IPS-18c (cell line): ENCODE measurements around the gene HMGN1.

Experiments
- H3K4me3 ChIP-seq: 2 replicates; pipeline ENCODE4 v1.7.0; 2013; ENCODE audit warnings: low read depth, mild to moderate bottlenecking, low read length, moderate library complexity; ENCODE audit not compliant: insufficient read depth
- H3K9me3 ChIP-seq: one replicate; pipeline ENCODE4 v1.6.1; 2013; ENCODE audit warnings: mild to moderate bottlenecking, low read length, moderate library complexity; ENCODE audit not compliant: control insufficient read depth, insufficient read depth

The HMGN1 gene

GRCh38 chr21:39318091-39318959 lies 30.6 kb downstream of the HMGN1 start:
- Histone ChIP-seq H3K4me3 (no peak overlapping the region), H3K9me3 (no peaks in the 10 kb centered on the region)

- Histone ChIP-seq H3K9me3 (no peaks in the 10 kb centered on the region), H3K4me3 (no peak overlapping the region)
Measured at GRCh38 chr21:39317134-39318090, 31.5 kb downstream of the HMGN1 start.

GRCh38 chr21:39316729-39317128 lies 32.2 kb downstream of the HMGN1 start:
- Histone ChIP-seq H3K4me3 (no peak overlapping the region), H3K9me3 (no peaks in the 10 kb centered on the region)

DNA sequence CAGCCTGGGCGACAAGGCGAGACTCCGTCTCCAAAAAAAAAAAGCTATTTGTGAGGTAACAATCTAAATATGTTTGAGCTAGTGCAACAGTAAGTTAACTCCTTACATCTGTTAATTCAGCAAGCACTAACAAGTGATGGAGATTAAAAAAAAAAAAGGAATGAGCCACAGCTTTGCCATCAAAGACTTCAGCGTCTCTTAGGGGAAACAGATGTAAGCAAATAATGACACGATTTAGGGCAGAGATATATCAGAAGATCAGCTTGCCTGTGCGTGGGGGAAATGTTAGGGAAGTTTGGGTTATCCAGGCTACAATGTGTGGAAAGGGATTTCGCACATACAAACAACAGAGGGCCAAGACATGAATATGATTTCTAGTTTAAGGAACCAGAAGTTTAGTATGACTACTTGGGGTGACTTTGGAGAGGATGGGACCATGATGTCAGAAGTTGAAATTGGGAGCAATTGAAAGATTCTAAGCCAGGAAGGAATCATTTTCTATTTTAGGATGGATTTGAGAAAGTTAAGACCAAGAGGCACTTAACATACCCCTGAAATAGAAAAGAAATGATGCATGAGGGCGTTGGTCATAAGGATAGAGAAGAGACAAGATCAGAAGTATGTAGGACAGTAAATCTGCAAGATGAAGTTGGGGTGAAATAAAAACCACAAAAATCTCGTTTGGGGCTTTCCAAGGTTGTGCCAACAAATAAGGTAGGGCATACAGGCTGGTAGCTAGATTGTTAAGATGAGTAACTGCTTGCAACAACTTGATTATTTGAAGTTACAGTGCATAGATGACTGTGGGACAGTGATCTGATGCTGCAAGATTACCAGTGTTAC lies 33.1 kb downstream of the HMGN1 start:
- Histone ChIP-seq H3K4me3 (no peak overlapping the region), H3K9me3 (no peaks in the 10 kb centered on the region)

- no peaks in the 10 kb centered on the region for H3K9me3 ChIP-seq
- peak overlapping the region; percentile 79 for H3K4me3 ChIP-seq
Measured at GRCh38 chr21:39314143-39315027, 34.5 kb downstream of the HMGN1 start.

GRCh38 chr21:39313571-39314142 lies 35.2 kb downstream of the HMGN1 start, which contains the start of gene BRWD1:
Gene BRWD1, minus strand, starts transcription at chr21:39313632. Its CDS starts 141 bp downstream, at chr21:39313491.
- Histone ChIP-seq H3K4me3 (peak within 1 kb of the TSS; percentile 79), H3K9me3 (no peaks in the 10 kb centered on the region)

GRCh38 chr21:39313042-39313570 lies 35.8 kb downstream of the HMGN1 start:
- H3K4me3 ChIP-seq = peak overlapping the region; percentile 79
- no peaks in the 10 kb centered on the region for H3K9me3 ChIP-seq

- no peaks in the 10 kb centered on the region for H3K9me3 ChIP-seq
- peak overlapping the region; percentile 79 for H3K4me3 ChIP-seq
Measured at GRCh38 chr21:39312112-39313041, 36.5 kb downstream of the HMGN1 start.

GRCh38 chr21:39311164-39311563 lies 37.7 kb downstream of the HMGN1 start:
- H3K9me3 ChIP-seq = no peaks in the 10 kb centered on the region
- no peak overlapping the region for H3K4me3 ChIP-seq

DNA sequence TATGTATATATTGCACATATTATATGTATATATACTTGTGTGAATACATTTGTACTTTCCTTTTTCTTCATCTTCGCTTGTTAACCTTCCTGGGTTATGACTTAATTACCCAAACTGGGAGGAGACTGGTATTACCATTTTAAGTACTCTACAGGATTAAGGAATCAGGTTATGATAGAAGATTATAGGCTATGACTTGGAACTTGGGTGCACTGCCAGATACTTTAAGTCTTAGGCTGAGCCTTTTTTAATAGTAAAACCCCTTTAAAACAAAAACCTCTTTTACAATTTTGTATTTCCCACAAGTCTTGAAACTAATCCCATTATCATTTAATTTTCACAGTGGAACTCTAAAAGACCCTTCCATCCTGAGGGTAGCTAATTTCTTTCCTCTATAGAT lies 41.4 kb downstream of the HMGN1 start:
- no peaks in the 10 kb centered on the region for H3K9me3 ChIP-seq
- no peak overlapping the region for H3K4me3 ChIP-seq

GRCh38 chr21:39300587-39300986 lies 48.3 kb downstream of the HMGN1 start:
- H3K9me3 ChIP-seq = no peaks in the 10 kb centered on the region
- H3K4me3 ChIP-seq = no peak overlapping the region

- no peaks in the 10 kb centered on the region for H3K9me3 ChIP-seq
- no peak overlapping the region for H3K4me3 ChIP-seq
Measured at GRCh38 chr21:39296891-39297290, 52.0 kb downstream of the HMGN1 start.
